Measurements from ENCODE around the gene CDK9.
"Not testable (repeated sequence)": the region's sequence is repeated elsewhere in the genome, so short reads cannot be mapped to it uniquely, and the experiment has no call there.

Gene CDK9

DNA sequence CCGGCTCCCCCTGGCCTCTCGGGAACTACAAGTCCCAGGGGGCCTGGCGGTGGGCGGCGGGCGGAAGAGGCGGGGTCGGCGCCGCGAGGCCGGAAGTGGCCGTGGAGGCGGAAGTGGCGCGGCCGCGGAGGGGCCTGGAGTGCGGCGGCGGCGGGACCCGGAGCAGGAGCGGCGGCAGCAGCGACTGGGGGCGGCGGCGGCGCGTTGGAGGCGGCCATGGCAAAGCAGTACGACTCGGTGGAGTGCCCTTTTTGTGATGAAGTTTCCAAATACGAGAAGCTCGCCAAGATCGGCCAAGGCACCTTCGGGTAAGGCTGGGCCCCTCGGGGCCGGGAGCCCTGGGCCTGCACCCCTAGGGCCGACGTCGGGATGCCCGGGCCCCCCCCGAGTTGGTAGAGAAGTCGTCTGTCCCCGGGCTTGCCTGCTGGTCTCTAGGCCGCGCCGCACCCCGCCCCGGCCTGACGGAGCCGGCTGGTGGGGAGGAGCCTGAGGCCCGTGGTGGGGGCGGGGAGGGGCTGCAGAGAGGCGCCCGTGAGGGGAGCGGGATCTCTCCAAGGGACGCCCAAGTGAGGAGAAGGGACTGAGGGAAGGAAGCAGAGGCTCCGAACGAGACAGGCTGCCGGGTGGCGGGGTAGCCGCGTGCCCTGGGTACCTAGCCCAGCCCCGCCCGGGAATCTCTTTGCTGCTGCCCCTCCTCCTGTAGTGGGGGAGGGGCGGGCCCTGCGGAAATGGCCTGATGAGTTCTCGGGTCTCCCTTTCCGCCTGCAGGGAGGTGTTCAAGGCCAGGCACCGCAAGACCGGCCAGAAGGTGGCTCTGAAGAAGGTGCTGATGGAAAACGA is at the start of gene CDK9:
Gene CDK9, plus strand, starts transcription at position 102 of the 840 bp plus-strand sequence. Its CDS starts 115 bp downstream, at position 217.
- DNase-seq = peak; percentile 72

DNA sequence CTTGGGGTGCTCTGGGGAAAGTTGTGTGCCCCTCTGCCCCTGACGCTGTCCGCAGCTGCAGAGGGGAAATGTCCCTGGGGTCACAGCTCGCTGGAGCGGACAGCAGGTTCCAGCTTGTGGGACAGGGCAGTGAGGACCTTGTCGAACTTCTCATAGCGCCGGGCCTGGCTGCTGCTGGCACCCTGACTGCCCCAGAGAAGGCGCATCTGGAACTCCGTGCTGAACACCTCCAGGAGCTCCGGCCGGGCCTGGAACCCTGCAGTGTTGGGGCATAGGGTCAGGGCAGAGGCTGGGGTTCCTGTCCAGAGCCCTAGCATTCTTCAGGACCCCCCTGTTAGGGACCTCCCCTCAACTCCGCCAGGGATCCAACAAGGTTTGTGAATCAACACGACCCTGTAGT is 47.2 kb upstream of the CDK9 start:
- DNase-seq = no peak

DNA sequence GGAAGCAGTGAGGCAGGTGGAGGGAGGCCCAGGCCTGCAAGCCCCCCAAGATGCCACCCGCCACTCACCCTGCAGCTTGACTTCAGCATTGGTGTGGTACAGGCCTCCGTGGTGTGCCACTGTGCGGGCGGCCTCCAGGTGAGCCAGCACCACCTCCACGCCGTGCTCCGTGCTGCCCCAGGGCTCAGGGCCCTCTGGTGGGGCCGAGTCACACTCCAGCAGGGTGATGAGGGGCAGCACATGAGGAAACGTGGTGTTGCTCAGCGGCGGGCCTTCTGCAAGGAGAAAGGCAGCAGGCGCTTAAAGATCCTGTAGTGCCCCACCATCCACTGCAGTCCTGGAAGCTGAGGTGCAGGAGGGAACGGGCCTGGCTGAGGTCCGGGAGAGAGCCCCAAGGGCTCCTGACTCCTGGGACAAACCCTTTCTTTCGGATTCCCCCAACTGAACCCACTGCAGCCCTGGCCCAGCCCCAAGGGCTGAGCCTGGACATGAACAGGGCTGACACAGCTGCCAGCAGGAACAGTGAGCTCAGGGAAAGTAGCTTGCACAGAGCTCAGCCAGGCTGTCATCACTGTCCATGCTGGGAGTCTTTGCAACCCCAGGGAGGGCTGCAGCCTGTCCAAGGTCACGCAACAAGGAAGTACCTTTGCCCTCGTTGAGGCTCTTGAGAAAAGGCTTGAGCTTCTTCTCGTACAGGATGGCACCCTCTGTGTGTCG is 46.1 kb upstream of the CDK9 start:
- DNase-seq = no peak

DNA sequence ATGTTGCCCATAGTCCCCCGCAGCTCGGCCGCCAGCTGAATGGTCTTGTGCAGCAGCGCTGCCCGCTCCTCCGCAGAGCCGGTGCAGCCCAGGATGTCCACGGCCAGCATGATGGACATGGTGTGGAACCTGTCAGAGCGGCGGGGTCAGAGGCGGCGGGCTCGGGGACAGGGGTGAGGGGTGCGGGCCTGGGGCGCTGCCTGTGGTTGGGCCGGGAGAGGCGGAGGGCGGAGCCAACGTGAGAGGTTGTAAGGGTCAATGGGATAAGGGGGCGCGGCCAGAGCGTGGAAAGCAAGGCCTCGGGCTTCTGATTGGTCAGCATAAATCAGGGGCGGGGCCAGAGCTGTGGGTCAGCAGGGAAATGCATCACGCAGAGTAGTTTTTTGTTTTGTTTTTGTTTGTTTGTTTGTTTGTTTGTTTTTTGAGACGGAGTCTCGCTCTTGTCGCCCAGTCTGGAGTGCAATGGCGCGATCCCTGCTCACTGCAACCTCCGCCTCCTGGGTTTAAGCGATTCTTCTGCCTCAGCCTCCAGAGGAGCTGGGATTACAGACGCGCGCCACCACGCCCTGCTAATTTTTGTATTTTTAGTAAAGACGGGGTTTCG is 43.9 kb upstream of the CDK9 start:
- no peak for DNase-seq

DNA sequence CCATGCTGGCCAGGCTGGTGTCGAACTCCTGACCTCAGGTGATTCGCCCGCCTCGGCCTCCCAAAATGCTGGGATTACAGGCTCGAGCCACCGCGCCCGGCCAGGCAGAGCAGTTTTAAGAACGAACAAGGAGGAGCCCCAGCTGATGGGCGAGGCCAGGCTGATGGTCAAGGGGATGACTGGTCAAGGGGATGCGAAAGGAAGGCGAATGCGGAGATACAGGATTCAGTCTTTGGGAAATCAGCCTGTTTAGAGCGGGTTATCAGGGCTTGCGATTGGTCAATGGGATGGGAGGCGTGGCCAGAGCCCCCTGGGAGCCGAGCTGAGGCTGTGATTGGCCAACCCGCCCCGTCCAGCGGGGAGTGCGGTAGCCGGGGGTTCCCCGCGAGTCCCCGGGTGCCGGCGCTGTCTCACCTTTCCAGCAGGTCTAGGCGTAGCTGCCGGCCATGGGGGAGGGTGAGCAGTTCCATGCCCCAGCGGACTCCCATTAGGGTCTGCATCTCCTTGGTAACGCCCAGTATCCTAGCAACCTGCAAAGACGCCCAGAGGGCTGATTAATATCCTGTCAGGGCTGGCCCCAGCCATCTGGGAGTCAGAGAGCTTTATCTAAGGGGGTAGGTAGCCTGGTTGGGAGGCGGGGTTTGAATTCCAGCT is 43.3 kb upstream of the CDK9 start:
- DNase-seq = peak; percentile 38

DNA sequence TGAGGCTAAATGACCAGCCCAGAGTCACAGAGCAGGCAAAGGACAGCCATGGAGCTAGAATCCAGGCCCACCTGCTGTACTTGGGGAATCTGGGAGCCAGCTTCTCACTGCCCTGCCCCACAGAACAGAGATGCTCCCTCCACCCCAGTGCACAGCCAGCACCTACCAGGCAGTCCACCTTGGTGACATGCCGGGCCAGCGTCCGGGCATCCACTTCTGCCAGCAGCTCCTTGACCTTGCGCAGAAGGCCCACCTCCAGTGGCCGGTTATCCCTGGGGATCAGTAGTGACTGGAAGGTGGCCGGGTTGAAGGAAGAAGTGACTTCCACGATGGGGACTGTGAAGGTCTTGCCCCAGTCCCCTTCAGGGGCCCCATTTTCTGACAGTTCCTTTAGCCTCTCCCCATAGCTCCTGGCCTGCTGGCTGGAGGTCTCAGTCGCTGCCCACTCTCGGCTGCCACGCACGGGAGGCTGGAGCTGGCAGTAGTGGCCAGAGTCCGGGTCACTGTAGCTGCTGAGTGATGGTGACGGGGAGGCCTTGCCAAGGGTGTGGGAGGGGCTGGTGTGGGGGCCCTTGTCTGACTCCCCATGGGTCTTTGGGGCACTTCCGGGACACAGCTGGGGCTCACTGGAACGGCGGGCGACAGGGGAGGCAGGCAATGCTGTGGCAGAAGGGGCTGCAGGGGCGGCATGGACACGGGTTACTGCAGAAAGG is 41.3 kb upstream of the CDK9 start:
- DNase-seq = no peak

DNA sequence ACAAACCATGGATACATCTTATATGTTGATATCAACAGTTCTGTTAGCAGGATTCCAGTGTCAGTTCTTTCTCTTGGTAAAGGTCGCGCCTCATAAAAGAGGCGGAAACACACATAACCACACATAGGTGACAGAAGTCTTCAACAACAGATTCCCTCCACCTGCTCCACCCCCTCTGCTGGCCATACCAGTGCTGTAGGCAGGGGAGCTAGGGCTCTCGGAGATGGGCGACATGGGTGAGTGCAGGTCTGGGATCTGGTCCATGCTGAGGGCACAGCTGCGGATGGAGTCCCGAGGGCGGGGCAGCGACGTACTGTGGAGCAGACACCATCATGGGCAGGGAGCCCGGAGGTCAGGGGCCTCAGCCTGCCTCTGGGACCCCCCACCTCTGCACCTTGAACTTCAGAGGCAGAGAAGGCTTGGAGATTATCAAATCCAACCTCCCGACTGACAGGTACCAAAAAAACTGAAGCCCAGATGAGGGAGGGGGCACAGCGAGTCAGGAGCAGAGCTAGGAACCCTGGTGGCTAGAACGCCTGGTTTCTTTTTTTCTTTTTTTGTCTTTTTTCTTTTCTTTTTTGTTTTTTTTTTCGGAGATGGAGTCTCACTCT is 38.8 kb upstream of the CDK9 start:
- DNase-seq = no peak

DNA sequence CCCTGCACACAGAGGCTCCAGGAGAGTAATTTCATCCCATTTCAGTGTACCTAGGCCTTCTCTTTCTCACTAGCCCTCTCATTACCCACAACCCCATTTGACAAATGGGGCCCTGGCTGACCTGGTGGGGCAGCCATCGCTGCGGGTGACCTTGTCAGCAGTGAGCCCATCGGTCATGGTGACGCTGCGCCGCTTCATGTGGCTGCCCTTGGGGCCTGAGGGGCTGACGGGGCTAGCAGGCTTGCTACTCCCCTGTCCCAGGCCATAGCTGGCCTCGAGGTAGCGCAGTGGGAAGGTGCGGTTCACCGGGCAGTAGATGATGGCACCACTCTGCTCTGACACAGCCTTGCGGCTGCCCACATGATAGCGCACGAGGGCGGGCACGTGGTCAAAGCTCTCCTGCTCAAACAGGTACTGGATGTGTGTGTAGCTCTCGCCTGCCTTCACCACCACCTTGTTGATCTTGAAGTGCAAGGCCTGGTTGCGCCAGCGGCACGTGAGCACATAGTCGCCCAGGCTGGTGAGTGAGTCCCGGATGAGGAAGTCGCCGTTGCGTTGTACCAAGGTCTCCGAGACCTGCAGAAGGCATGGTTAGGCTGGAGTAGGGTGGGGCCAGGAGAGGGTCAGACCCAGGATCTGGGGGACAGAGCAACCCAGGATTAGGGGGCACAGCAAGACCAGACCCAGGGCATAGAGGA is 36.6 kb upstream of the CDK9 start:
- DNase-seq = no peak

DNA sequence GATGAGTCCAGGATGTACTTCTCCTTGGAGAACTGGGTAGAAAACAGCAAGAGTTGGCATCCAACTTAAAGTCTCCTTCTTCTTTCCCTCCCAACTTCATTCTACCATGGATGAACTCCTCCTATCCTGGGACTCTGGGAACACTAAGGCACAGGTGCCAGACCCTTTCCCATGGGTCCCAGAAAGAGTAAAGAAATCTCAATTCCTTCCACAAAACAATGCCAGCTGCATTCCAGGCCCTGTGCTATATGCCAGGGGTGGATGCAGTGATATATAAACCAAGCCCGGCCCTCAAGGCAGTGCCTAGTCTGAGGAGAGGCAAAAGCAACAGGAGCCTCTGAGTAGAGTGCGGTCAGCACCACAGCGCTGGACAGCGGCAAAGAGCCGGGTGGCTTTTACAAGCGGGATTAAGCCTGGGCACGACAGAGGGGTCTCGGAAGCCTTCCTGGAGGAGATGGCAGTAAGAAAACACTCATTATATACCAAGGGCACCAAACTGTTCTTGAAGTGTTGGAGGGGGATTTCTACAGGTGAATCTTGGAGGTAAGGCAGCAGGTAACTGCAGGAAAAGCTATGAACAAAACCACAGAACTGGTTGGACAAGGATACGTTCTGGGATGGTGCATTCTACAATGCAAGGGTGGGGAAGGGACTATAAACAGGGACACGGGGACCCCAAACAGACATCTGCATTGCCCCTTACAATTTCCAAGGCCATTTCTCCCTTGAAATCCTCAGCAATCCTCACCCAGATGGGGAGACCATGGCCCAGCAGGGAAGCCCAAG is 34.4 kb upstream of the CDK9 start:
- peak; percentile 22 for DNase-seq

DNA sequence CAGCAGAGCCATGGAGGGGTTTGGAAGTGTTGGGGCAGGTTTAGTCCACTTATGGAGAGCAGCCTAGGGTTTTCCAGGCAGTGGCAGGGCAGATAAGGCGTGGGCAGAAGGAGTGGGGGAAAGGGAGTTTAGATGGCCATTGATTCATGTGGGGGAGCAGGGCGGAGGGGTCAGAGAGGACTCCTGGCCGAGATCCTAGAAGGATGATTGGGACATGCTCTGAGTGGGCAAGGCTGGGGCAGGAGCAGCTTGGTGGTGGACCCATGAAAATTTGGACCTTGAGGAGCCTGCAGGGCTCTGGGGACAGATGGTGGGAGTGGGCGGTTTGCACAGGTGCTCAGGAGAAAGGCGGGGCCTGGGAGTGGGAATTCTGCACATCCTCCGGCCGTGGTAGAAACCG is 32.7 kb upstream of the CDK9 start:
- DNase-seq = no peak

DNA sequence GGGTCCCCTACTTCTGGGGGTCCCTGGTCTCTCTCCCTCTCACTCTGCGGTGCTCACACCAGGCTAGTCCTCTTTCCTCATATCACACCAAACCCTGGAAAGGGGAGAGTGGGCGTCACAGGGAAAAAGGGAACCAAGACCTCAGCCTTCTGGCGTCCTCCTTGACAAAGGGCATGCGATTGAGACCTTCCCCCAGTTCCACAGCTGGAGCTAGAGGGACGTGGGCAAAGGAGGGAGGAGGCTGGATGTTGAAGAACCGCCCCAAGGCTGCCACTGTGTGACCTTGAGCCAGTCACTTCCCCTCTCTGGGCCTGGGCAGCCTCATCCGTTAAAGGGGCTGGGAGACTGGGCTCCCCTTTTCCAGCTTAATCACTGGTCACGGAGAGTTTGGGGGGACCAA is 32.2 kb upstream of the CDK9 start:
- no peak for DNase-seq

DNA sequence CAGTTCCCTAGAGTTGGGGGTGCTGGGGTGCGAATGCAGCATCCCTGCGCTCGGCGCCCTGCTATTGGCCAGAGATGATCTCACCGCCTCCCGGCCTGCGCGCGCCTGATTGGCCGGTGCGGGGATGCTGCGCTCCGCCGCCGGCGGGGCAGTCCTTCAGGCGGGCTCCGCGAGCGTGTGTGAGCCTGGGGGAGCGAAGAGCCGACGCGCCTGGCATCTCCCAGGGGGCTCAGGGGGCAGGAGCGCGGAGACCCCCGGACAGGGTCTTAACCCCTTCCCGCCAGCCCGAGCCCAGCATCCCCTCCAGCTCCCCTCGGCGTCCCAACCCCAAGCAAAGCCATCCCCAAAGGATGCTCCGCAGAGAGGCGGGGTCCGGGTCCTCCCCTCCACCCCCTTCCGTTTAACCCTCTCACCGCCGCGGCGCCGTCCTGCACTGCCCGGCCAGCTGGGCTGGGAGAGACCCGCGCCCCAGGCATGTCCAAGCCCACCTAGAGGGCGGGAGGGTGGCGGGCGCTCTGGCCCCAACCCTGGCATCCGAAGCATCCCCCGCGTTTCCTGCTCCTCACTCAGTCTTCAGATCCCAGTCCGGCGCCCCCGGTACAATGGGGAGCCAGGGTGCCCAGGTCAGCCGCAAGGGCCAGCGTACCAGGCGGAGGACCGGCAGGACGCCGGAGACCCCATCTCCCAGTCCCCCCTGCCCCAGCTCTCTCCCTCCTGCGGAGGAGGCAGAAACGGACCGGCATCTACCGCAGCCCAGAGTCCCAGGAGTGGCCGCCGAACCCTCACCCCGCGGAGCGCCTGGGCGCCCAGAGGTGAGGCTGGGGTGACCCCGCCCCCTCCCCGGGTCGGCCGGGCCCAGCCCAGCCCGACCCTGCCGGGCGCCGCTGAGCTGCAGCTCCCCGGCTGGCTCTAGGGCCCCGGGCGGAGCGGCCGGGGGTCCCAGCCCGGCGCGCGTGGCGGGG is 31.5 kb upstream of the CDK9 start:
- DNase-seq = no peak

DNA sequence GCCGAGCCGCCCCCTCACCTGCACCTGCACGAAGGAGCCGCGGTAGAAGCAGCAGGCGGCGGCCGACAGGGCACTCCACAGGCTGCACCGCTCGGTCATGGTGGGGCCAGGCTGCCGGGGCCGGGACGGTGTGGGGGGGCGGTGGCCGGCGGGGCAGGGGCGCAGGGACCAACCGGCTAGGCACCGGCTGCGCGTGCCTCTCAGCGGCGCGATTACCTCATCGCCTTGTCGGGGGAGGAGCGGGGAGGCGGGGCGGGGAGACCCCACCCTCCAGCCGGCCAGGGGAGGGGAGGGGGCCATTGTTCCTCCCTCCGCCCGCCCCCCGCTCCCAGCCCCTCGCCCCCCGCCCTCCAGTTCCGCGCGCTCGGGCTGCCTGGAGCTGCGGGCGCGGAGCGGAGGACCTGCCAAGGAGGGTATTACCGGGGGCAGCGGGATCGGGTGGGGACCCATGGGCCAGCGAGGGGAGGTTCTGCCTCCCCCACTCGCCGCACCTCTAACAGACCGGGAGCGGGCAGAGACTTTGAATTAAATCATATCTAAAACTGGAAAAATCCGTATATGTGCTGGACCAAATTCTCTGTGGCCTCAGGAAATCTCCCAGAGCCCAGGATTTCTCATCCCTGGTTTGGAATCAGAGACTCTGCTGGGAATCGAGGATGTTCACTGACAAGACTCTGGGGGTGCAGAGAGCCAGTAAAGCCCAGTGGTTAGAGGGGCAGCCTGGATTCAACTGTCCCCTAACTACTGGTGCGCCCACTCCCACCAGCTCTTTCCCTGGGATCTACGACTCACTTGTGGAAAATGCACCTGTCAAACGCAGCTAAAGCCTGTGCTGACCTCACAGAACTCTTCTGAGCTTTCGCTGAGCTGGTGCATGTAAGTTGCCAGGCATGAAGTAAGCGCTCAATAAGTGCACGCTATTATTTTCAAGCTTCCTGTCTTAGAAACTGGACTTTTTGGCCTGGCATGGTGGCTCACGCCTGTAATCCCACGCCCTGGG is 30.5 kb upstream of the CDK9 start:
- no peak for DNase-seq

DNA sequence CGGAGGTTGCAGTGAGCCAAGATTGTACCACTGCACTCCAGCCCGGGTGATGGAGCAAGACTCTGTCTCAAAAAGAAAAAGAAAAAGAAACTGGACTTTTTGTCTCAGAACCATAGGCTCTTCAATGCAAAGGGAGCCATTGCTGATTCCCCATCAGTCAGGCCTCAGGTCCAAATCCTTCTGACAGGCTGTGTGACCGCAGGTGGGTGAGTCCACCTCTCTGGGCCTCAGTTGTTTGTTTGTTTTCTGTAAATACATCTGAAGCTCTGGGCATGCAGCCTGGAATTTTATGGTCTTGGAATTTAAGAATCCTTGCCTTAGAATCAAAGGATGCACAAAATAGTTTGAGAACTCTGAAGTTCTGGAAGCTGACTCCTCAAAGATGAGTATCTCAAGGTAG is 29.6 kb upstream of the CDK9 start:
- DNase-seq = no peak

DNA sequence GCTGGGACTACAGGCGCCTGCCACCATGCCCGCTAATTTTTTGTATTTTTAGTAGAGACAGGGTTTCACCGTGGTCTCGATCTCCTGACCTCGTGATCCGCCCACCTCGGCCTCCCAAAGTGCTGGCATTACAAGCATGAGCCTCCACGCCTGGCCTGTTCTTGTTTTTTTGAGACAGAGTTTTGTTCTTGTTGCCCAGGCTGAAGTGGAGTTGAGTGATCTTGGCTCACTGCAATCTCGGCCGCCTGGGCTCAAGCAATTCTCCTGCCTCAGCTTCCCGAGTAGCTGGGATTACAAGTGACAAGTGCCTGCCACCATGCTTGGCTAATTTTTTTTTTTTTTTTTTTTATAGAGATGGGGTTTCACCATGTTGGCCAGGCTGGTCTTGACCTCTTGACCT is 29.1 kb upstream of the CDK9 start:
- DNase-seq = not testable (repeated sequence)

DNA sequence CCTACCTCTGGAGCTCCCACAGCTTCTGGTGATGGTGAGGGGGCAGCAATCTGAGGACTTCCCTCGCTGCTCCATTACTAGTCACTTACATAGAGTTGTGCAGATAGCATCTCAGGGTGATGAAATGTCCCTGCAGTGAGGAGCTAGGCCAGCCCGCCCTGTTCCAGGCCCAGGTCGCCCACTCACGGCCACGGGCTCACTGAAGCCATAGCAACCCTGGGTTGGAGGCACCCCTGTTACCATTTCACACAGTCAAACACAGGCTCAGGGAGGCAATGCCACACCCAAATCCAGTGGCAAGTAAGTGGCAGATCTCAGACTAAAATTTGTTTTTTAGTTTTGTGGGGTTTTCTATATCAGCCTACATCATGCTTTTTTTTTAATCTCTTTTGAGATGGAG is 27.0 kb upstream of the CDK9 start:
- no peak for DNase-seq

DNA sequence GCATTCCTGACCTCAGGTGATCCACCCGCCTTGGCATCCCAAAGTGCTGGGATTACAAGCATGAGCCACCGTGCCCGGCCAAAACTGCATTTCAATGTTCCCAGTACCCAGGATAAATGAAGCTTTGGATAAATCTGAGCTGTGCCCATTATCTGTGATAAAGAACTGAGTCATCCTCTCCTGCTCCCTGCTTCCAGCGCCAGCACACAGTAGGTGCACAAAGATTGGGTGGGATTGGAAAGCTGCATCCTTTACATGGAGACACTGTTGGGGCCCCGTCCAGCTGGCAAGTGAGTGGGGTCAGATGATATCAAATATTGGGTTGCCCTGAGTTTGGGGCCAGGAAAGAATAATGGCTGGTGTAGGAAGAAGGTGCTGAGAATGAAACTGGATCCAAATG is 24.8 kb upstream of the CDK9 start:
- DNase-seq = no peak

DNA sequence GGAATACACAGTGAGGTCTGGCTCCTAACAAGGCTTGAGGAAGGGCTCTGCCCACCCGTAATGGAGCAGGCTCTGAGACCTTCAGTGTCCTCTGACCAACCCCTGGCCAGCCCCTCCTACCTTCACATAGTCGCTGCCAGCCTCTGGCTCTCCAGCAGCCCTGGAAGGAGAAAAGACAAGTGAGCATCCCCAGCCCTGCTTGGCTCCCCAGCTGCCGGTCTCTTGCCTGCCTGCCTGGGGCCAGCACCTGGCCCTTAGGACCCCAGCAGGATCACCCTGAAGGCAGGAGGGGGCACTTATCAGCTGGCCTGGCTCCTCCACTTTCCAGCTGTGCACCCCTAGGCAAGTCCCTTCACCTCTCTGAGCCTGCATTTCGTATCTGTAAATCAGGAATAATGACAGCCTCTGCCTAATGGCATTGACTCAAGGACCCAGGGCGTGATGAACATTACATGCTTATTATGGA is 24.3 kb upstream of the CDK9 start:
- no peak for DNase-seq
